ENCODE data around the gene UBE2L3.

Gene UBE2L3

GRCh38 chr22:21624120-21624879 lies 56.8 kb downstream of the UBE2L3 start:
- DNase-seq: peak; percentile 45 to 64
- TF ChIP-seq GATA1 (IDR thresholded peaks at IDR 0.05; ENCODE audit: low read depth, low read length): no peak
- TF ChIP-seq POLR2A (IDR thresholded peaks at IDR 0.05; ENCODE audit: low read length): no peak

- DNase-seq: no peak
- TF ChIP-seq POLR2A (IDR thresholded peaks at IDR 0.05; ENCODE audit: low read length) (no peak), GATA1 (IDR thresholded peaks at IDR 0.05; ENCODE audit: low read depth, low read length) (no peak)
Measured at GRCh38 chr22:21624880-21625791, 57.6 kb downstream of the UBE2L3 start.

- DNase-seq: no peak
- TF ChIP-seq POLR2A (IDR thresholded peaks at IDR 0.05; ENCODE audit: low read length) (no peak), GATA1 (IDR thresholded peaks at IDR 0.05; ENCODE audit: low read depth, low read length) (no peak)
Measured at GRCh38 chr22:21626073-21626734, 58.7 kb downstream of the UBE2L3 start.

GRCh38 chr22:21626735-21627469 lies 59.4 kb downstream of the UBE2L3 start:
- no peak for DNase-seq
- TF ChIP-seq POLR2A (IDR thresholded peaks at IDR 0.05; ENCODE audit: low read length) (peak; percentile 20), GATA1 (IDR thresholded peaks at IDR 0.05; ENCODE audit: low read depth, low read length) (no peak)

DNA sequence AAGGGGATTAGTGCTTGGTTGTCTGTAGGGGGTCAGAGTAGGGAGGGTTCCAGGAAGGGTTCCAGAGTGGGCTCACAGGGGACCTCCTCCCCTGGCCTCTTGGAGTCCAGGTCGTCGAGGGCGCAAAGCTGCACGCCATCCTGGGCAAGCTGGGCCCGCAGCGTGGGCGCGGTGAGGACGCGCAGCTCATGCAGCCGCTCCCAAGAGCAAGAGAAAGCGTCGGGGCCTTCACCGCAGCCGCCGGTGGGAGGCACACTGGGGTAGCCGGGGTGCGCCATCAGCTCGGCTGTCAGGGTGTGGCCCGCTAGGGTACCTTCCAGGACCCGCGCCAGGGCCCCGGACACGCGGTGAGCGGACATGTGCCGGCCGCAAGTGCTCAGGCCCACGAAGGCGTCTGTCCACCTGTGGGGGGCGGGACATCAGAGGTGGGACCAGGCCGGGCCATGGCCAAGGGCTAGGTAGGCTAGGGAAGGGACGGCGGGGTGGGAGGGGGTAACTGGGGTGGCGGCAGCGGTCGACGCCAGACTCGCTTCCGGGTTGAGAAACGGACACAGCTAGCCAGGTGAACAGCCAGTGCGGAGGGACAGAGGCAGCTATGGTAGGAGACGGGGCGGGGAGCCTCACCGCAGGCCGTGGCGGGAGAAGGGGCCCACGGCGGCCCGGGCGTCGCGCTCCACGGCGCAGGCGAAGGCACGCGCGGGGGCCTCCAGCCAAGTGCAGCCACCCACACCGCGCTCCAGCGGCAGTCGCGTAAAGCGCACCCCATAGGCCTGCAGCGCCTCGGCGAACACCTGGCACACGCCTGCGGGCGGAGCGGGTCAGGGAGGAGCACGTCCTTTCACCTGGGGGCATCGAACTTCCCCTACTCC lies 61.1 kb downstream of the UBE2L3 start:
- no peak for TF ChIP-seq GATA1 (IDR thresholded peaks at IDR 0.05; ENCODE audit: low read depth, low read length)
- no peak for TF ChIP-seq POLR2A (IDR thresholded peaks at IDR 0.05; ENCODE audit: low read length)
- DNase-seq: no peak

- TF ChIP-seq POLR2A (IDR thresholded peaks at IDR 0.05; ENCODE audit: low read length) (peak; percentile 77), GATA1 (IDR thresholded peaks at IDR 0.05; ENCODE audit: low read depth, low read length) (no peak)
- DNase-seq: peak; percentile 94 to 96
Measured at GRCh38 chr22:21629255-21630149, 62.0 kb downstream of the UBE2L3 start, which contains the start of gene YDJC. TSS of gene YDJC (minus strand) at chr22:21630022. CDS start at chr22:21630014, 8 bp downstream.

GRCh38 chr22:21631025-21631424 lies 63.5 kb downstream of the UBE2L3 start:
- TF ChIP-seq POLR2A (IDR thresholded peaks at IDR 0.05; ENCODE audit: low read length): no peak
- DNase-seq: no peak

- TF ChIP-seq POLR2A (IDR thresholded peaks at IDR 0.05; ENCODE audit: low read length): no peak
- TF ChIP-seq GATA1 (IDR thresholded peaks at IDR 0.05; ENCODE audit: low read depth, low read length): no peak
- DNase-seq: peak in 1 of 2 experiments; percentile 44
Measured at GRCh38 chr22:21632237-21632895, 64.9 kb downstream of the UBE2L3 start, which contains the start of gene CCDC116. TSS of gene CCDC116 (plus strand) at chr22:21632760. CDS start at chr22:21633182, 422 bp downstream.

GRCh38 chr22:21632931-21633330 lies 65.4 kb downstream of the UBE2L3 start:
- TF ChIP-seq GATA1 (IDR thresholded peaks at IDR 0.05; ENCODE audit: low read depth, low read length): no peak
- no peak for TF ChIP-seq POLR2A (IDR thresholded peaks at IDR 0.05; ENCODE audit: low read length)

DNA sequence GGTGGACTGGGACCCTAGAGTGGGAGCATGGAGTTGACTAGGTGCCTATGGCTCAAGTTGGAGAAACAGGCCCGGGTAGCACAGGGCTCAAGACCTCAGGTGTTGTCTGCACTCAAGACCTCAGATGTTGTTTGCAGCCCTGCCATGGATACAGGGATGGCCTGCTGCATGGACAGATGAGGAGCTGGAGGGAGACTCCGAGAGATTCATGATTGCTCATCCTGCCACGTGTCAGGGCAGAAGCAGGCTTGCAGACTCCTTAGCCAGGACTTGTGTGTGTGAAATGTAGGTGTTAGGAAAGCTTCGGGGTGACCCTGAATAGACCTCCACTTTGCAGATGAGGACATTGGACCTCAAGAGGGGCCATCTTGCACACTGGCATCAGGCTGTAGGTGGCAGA lies 66.0 kb downstream of the UBE2L3 start:
- TF ChIP-seq POLR2A (IDR thresholded peaks at IDR 0.05; ENCODE audit: low read length) (no peak), GATA1 (IDR thresholded peaks at IDR 0.05; ENCODE audit: low read depth, low read length) (no peak)
- no peak for DNase-seq

More at GRCh38 chr22:21632931-21633330, 65.4 kb downstream of the UBE2L3 start:
- no peak for DNase-seq

DNA sequence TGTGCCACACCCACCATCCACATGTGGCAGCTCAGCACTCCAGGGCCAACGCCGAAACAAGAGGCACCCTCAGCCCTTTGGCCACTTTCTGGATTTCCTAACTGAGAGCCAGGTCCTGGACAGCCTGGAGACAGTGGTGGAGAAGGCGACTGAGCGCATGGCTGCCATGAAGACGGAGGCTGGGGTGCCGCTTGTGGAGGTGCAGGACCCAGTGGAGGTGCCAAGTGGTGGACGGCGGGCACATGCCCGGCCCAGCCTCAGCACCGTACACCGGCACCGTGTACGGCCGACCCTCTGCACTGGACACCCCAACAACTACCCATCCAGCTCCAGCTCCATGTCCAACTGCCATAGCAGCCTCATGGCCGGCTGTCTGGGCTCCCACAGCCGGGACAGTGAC lies 66.6 kb downstream of the UBE2L3 start:
- TF ChIP-seq GATA1 (IDR thresholded peaks at IDR 0.05; ENCODE audit: low read depth, low read length) (no peak), POLR2A (IDR thresholded peaks at IDR 0.05; ENCODE audit: low read length) (no peak)
- no peak for DNase-seq
